HL-60/S4 (cell line): Measurements from ENCODE around the gene SLC22A15.
"Not testable (repeated sequence)": the region's sequence is repeated elsewhere in the genome, so short reads cannot be mapped to it uniquely, and the experiment has no call there.

Source experiments
- in situ Hi-C: fragments of 300-500 bp; cut with MboI; formaldehyde crosslinking; loops from 2 replicates; pipeline ENCODE4 v1.14.3; 2022; ENCODE audit warnings: low sequenced_read_pairs

Gene SLC22A15

GRCh38 chr1:116026631-116027030, 50.3 kb downstream of the SLC22A15 start:
- in situ Hi-C loops, result no loop called here

DNA sequence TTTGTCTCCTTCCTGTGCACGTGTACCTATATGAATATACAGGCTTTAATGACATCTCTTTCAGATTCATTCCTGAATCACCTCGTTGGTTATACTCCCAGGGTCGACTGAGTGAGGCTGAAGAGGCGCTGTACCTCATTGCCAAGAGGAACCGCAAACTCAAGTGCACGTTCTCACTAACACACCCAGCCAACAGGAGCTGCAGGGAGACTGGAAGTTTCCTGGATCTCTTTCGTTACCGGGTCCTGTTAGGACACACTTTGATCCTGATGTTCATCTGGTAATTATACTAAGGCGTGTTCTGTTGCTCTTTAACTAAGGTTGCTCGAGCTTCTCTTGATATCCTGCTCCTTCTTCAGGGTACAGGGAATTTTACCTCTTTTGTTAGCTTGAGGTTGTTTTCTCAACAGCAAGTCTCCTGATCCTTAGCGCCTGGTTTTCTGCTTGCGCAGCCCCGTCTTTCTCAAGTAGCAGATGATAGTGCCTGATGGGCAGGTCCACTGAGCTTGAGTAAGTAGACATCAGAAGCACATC, 55.1 kb downstream of the SLC22A15 start:
- in situ Hi-C loops, result no loop called here

DNA sequence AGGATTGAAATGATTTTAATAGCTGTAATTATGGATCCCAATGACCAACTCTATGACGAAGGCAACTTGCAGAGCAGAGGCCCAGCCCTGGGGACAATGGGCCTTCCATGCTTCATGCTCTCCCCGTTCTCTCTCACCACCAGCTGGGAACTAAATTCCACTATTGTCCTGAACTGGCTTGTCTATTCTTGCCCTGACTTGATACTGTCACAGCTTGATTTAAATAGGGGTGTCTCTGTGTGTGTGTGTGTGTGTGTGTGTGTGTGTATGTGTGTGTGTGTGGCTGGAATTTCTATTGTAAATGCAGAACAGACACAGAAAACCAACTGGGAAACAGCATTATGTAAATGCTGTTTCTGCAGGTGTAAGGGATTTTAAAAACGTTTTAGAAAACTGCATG, 57.0 kb downstream of the SLC22A15 start:
- in situ Hi-C loops, result no loop called here

DNA sequence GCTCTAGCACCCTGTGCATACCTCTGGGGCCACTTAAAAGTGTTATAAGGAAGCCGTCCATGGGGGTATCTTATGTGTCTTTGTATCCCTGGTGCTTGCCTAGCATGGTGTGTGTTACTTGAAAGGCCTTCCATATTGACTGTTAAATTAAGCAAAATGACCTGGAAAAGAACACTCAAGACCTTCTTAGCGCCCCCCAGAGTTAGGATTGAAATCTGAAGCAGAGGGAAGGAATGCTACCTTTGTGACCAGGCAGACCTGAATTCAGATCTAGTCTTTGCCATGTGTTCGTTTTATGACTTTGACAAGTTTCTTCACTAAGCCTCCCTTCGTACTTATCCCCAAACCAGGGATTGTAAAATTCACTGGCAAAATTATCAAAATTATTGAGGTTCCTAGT, 59.9 kb downstream of the SLC22A15 start:
- in situ Hi-C loops, result no loop called here

DNA sequence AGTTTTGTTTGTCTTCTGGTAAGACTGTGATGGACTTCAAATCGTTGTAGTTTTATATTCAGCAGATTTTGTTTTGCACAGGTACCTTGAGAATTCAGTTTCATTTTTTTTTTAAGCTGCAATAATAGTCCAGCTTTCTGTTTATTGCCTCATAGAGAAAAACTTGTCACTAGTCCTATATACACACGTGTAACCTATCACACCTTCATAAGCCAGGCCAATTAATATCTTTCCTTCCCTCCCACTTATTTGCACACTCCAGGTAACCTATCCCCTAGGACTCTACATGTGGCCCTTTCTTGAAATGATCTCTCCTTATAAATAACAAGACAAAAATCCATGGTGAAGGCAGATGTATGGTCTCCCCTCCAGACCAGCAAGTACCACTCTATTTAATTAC, 62.4 kb downstream of the SLC22A15 start:
- in situ Hi-C loops, result no loop called here

GRCh38 chr1:116044071-116044470, 67.8 kb downstream of the SLC22A15 start:
- in situ Hi-C loops, result no loop called here

- in situ Hi-C loops, result not testable (repeated sequence)
Measured at GRCh38 chr1:116046933-116047332, 70.6 kb downstream of the SLC22A15 start.

DNA sequence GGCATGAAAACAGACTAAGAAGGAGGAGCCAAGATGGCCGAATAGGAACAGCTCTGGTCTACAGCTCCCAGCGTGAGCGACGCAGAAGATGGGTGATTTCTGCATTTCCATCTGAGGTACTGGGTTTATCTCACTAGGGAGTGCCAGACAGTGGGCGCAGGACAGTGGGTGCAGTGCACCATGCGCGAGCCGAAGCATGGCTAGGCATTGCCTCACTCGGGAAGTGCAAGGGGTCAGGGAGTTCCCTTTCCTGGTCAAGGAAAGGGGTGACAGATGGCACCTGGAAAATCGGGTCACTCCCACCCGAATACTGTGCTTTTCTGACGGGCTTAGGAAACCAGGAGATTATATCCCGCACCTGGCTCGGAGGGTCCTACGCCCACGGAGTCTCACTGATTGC, 75.6 kb downstream of the SLC22A15 start:
- in situ Hi-C loops, result not testable (repeated sequence)

DNA sequence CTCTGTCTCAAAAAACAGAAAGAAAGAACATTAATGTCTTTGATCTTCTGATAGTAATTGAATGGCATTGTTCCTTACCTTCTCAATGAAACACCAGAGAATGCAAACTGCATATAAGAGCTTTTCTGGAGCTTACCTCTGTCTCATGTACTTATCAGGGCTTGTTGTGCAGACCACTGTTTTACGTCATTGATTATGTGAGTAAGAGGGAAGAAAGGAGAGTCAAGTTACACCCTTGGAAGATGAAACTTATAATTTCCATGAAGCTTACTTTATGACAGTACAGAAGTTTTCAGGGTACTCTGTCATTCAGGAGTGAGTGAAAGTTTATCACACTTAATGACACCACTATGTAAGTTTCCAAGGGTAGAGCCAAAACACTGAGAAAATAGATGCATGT, 85.9 kb downstream of the SLC22A15 start:
- in situ Hi-C loops, result no loop called here

DNA sequence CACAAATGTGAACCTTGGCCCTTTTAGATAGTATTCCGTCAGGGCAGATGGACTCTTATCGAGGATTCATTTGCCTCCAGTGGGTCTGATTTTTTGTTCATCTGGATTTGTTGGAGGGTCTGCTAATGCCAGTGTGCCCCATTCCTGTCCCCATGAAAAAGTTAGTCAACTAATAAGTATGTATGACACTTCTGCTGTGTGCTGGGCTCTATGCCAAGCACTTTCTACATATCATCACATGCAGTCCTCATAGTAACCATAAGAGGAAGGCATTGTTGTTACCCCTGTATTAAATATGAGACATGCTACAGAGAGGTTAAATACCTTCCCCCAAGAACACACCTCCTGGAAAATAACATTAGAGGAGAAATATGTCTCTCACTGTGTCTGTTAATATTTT, 88.3 kb downstream of the SLC22A15 start:
- in situ Hi-C loops, result no loop called here

DNA sequence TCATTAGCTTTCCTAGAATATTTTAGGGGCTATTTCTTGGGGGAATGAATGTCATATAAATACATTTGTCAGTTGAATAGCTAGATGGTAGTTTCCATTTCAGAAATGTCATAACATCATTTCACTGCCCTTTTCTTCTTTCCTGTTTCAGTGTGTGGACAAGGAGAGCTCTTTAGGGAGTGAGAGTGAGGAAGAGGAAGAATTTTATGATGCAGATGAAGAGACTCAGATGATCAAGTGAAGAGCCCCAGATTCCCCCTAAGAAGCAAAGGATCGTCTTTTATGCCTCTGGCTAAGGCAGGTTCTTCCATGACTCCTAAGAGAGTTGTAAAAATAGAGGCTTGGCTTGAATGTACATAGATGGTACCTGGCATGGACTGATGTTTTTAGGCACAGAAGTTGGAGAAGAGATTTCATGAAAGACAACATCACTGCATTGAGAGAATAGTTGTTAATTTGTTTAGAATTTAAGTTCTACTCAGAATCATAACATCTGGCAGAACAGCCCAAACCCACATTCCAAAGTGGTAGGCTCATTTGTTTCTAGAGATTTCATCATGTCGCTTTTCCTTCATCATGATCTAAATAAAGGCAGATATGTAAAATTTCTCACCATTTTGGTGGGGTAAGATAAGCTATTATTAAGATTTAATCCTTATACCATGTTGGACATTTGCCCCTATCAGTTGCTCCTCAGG, 90.7 kb downstream of the SLC22A15 start:
- in situ Hi-C loops, result no loop called here

DNA sequence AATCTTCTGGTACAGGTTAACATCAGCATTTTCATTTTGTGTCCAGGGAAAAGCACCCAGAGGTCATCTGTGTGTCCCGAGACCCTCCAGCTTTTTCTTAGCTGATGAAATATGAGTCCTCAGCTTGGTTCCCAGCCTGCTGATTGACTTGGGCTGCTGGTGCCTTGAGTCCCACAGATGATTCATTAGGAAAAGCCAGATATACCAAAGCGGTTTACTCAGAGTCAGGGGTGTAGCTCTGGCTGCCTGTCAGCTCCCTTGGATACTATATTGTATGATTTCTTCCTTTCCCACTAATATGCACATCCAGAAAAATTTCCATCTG, 91.2 kb downstream of the SLC22A15 start:
- in situ Hi-C loops, result no loop called here

GRCh38 chr1:116075575-116075974, 99.3 kb downstream of the SLC22A15 start:
- in situ Hi-C loops, result no loop called here

- in situ Hi-C loops, result no loop called here
Measured at GRCh38 chr1:116075990-116076389, 99.7 kb downstream of the SLC22A15 start.

GRCh38 chr1:116076831-116077230, 100.5 kb downstream of the SLC22A15 start:
- in situ Hi-C loops, result no loop called here

DNA sequence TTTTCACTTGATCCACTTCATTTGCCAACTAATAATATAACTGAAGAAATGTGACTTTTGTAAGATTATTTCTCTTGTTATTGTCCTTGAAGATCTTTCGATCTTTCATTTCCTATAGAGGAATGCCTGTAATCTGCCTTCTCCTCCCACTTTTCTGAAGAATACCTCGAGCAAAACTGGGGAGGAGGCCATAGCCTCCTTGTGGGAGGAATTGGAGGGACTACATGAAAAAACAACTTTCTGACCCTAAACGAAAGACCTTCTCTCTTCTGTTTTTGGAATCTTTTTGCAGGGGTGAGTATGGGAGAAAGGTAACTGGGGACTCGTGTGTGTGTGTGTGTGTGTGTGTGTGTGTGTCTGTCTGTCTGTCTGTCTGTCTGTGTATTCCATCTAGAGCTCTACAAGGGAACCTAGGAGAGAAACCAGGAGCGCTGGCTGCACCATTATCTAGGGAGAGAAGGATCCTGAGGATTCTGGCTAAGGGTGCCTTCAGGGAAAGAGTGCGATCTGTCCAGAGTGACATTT, 102.4 kb downstream of the SLC22A15 start:
- in situ Hi-C loops, result no loop called here

DNA sequence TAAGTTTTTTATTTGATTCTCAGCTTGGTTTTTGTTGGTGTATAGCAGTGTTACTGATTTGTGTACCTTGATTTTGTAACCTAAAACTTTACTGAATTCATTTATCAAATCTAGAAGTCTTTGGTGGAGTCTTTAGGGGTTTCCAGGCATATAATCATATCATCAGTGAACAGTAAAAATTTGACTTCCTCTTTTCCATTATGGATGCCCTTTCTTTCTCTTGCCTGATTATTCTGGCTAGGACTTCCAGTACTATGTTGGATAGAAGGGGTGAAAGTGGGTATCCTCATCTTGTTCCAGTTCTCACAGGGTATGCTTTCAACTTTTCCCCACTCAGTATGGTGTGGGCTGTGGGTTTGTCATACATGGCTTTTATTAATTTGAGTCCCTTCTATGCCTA, 111.3 kb downstream of the SLC22A15 start:
- in situ Hi-C loops, result no loop called here

DNA sequence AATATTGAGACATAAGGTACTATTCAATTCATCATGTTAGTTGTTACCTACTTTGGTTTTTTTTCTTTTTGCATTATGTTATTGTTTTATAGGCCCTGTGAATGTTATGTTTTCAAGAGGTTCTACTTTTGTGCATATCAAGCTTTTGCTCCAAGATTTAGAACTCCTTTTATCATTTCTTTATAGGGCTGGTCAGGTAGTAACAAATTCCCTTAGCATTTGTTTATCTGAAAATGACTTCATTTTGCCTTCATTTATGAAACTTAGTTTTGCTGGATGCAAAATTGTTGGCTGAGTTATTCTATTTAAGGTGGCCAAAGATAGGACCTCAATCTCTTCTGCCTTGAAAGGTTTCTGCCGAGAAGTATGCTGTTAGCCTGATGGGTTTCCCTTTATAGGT, 113.6 kb downstream of the SLC22A15 start:
- in situ Hi-C loops, result no loop called here

DNA sequence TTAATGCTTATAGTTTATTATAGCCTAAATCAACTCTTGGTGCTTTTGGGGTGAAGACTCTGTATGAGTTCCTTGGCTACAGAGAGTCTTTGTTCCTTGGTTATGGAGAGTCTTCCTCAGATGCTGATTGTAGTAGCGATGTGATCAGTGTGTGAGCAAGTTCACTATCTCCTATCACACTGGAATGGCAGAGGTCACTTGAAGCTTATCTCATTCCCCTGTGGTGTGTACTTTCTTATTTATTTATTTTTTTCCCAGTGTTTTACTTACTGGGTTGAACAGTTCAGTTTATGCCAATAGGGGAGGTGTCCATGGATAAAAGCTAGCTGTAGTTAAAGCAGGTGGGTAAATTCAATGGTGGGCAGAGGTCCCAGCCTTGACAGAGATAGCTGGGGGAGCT, 114.8 kb downstream of the SLC22A15 start:
- in situ Hi-C loops, result no loop called here

DNA sequence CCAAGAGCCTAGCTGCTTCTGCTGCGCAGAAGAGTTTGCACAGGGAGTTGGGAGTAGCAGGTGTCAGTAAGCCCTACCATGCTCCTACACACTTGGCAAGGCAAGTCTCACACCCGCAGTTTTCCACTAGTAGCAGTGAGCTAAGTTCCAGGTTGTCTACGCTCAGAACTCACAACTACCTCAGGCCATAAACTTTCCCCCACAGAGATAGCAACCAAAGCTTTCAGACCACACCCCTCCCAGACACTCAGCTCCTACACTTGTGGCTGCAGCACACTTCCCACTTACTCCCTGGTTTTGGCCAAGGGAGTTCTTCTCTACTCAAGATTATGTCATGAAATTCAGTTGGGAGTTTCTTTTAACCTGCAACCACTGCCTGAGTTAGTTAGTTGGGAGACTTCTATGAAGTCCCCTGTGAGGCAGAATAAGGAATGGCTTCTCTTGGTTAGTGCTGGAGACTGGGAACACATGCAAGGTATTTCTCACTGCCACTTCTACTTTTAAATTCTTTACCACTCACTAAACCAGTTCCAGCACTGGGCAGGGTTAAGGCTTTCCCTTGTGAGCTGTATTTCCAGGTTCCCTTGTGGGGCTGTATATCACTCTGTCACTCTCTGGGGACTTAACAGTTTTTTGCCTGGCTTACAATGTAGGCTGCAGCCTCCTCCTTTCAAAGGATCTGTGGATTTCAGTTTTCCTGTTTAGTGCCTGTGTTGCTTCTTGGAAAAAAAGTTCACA, 116.6 kb downstream of the SLC22A15 start:
- in situ Hi-C loops, result no loop called here

DNA sequence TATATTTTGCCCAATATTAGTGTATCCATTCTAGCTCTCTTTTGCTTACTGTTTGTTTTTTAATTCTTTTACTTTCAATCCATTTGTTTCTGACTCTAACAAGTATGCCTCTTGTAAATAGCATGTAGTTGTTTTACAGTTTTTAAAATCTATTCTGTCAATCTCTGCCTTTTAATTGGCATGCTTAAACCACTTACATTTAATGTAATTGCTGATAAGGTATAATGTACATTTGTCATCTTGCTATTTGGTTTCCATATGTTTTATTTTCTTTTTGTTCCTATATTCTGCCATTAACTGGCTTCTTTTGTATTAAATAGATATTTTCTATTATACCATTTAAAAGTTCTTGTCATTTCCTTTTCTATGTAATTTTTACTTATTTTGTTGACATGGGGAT, 118.7 kb downstream of the SLC22A15 start:
- in situ Hi-C loops, result no loop called here

DNA sequence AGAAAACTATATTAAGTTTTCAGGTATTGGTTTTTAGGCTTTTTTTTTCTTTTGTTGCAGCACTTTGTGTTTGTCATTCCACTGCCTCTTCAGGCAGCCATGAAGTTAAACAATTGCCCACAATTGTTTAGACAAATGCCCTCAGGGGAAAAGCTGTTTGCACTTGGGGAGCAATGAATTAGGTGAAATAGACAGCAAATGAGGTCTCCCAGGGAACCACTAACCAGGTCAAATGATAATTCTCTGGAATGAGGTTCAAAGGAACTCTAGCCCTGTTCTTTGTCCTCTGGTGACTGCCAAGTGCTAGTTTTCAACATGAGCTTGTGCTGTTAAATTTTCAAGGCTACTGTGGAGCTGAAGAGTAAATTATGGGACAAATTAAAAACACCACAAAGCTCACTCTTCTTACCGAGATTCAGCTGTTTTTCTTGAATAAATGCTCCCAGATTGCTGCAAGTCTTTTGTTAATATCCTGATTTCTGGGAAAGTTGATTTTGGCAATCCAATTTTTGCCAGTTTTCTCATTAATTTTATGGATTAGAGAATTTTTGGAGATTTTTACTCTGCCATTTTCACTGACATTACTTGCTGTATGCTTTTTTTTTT, 119.8 kb downstream of the SLC22A15 start:
- in situ Hi-C loops, result no loop called here
